Brain microvascular endothelial cell (primary cell): ENCODE data around the gene TMEM214.

Experiments used
- DNase-seq: peaks from one replicate; pipeline ENCODE4 v3.0.0-alpha.2; 2020
- H3K27ac ChIP-seq: fragments of 250-450 bp; sonication (Bioruptor Pico); 2 replicates; pipeline ENCODE4 v1.5.1; 2020; ENCODE audit warnings: mild to moderate bottlenecking, moderate library complexity
- H3K27me3 ChIP-seq: fragments of 250-450 bp; sonication (Bioruptor Pico); replicated peaks from 2 replicates; pipeline ENCODE4 v1.5.1; 2020; ENCODE audit warnings: mild to moderate bottlenecking
- H3K36me3 ChIP-seq: fragments of 250-450 bp; sonication (Bioruptor Pico); replicated peaks from 2 replicates; pipeline ENCODE4 v1.5.1; 2020; ENCODE audit warnings: mild to moderate bottlenecking
- H3K4me3 ChIP-seq: 2 replicates; pipeline ENCODE4 v1.5.1; 2011; ENCODE audit warnings: low read depth, mild to moderate bottlenecking, control low read depth, low read length, moderate library complexity
- CTCF ChIP-seq: IDR thresholded peaks from 2 replicates; pipeline ENCODE4 v1.5.1; 2011; ENCODE audit warnings: low read depth, mild to moderate bottlenecking, moderate library complexity, low read length, control low read depth, inconsistent platforms; ENCODE audit errors: missing control alignments
- in situ Hi-C: cut with HindIII; loops from 2 replicates; pipeline ENCODE4 v1.10.0; 2017; ENCODE audit warnings: low sequenced_read_pairs, low pct_ligation_motif_present

The TMEM214 gene

GRCh38 chr2:27083410-27084296 is 50.9 kb downstream of the TMEM214 start:
- TF ChIP-seq CTCF, result no peak

GRCh38 chr2:27084297-27085061 is 51.7 kb downstream of the TMEM214 start:
- H3K27me3 ChIP-seq, result no peaks in the 10 kb centered on the region
- TF ChIP-seq CTCF, result no peak
- no peak for DNase-seq
- no peak overlapping the region for H3K4me3 ChIP-seq
- H3K36me3 ChIP-seq, result peaks cover 3% of the 10 kb centered on the region
- H3K27ac ChIP-seq, result no peak overlapping the region
- in situ Hi-C loops, result no loop called here

More at GRCh38 chr2:27083410-27084296, 50.9 kb downstream of the TMEM214 start:
- Histone ChIP-seq H3K27me3 (no peaks in the 10 kb centered on the region), H3K27ac (no peak overlapping the region), H3K4me3 (no peak overlapping the region), H3K36me3 (peaks cover 3% of the 10 kb centered on the region)
- in situ Hi-C loops, result no loop called here
- no peak for DNase-seq

GRCh38 chr2:27085062-27085672 is 52.4 kb downstream of the TMEM214 start:
- no peak for TF ChIP-seq CTCF
- no peaks in the 10 kb centered on the region for H3K27me3 ChIP-seq
- in situ Hi-C loops, result no loop called here
- H3K36me3 ChIP-seq, result peaks cover 3% of the 10 kb centered on the region
- no peak for DNase-seq
- H3K27ac ChIP-seq, result no peak overlapping the region
- H3K4me3 ChIP-seq, result peak overlapping the region; percentile 59

GRCh38 chr2:27085673-27086089 is 52.9 kb downstream of the TMEM214 start:
- Histone ChIP-seq H3K27me3 (no peaks in the 10 kb centered on the region), H3K4me3 (peak overlapping the region; percentile 59), H3K36me3 (peaks cover 3% of the 10 kb centered on the region), H3K27ac (peak overlapping the region; percentile 53)
- DNase-seq, result peak; percentile 50
- peak; percentile 62 for TF ChIP-seq CTCF
- in situ Hi-C loops, result no loop called here

- in situ Hi-C loops, result no loop called here
- TF ChIP-seq CTCF, result peak; percentile 61
- Histone ChIP-seq H3K36me3 (peaks cover 3% of the 10 kb centered on the region), H3K27ac (peak overlapping the region; percentile 53), H3K4me3 (peak overlapping the region; percentile 59), H3K27me3 (no peaks in the 10 kb centered on the region)
- peak; percentile 86 for DNase-seq
Observed at GRCh38 chr2:27086090-27086723, 53.4 kb downstream of the TMEM214 start.
